Pancreas (tissue), 10 donors: Measurements from ENCODE around the gene TMCC3. TPM values are rescaled to one million over a fixed set of nuclear protein-coding genes. Genes with fewer than 3 reads are reported as not detected.

Experiments
- ATAC-seq, 4 donors: fragments of 200-7000 bp; cut with Tn5 transposase; one replicate each; pipeline versions ENCODE4 v1.8.0 to v1.9.1; 2020; ENCODE audit warnings: mild to moderate bottlenecking in 4 of 4, moderate library complexity in 4 of 4
- DNase-seq, 6 donors: peaks; one replicate each; pipeline ENCODE4 v3.0.0-alpha.2; 2020
- FAIRE-seq: peaks from 2 replicates; lab custom pipeline; 2012; peaks lifted over from hg19 to GRCh38; lab: Jason Lieb, UNC
- H3K27ac ChIP-seq, 4 donors: fragments of 200-600 bp; sonication (generic); 1 replicate in 3 of 4; 2 replicates in 1 of 4; pipeline versions ENCODE4 v1.5.0 to v1.8.0; 2020
- H3K27me3 ChIP-seq, 4 donors: fragments of 200-600 bp; one replicate each; pipeline ENCODE4 v1.8.0; 2021
- H3K36me3 ChIP-seq, 3 donors: fragments of 200-600 bp; sonication (generic) in 1 of 3; one replicate each; pipeline versions ENCODE4 v1.5.0 to v1.8.0; 2020 to 2021
- H3K4me1 ChIP-seq, 3 donors: fragments of 200-600 bp; one replicate each; pipeline ENCODE4 v1.8.0; 2021
- H3K4me3 ChIP-seq, 4 donors: fragments of 200-600 bp; sonication (generic) in 2 of 4; one replicate each; pipeline versions ENCODE4 v1.5.0 to v1.8.0; 2020 to 2021
- H3K9me3 ChIP-seq, 4 donors: fragments of 200-600 bp; one replicate each; pipeline ENCODE4 v1.8.0; 2021
- CTCF ChIP-seq, 4 donors: fragments of 200-600 bp; sonication (generic) in 3 of 4; IDR thresholded peaks; one replicate each; pipeline versions ENCODE4 v1.5.0 to v1.8.0; 2021; ENCODE audit warnings: antibody characterized with exemption in 4 of 4
- WGBS, 2 donors: extraction: QIAGEN DNeasy Blood & Tissue Kit; methylation state at CpG; one replicate each; pipeline ENCODE4 v1.1.7; 2013; 5-methylcytosine and 5-hydroxymethylcytosine counted together
- intact Hi-C, 3 donors: fragments of 100-400 bp; cut with DNase I; formaldehyde crosslinking; loops; one replicate each; pipeline versions ENCODE4 v1.11.1 to v1.14.2; 2022
- polyA plus RNA-seq, 2 donors: library from polyadenylated mRNA; stranded (reverse); fragments of 200-250 nt; gene quantifications; one replicate each; pipeline ENCODE4 v1.2.3, GENCODE V29; 2013
- total RNA-seq, 6 donors: library from RNA; stranded (reverse); fragmentation: NEBNext Ultra II Directional in 4 of 6; extraction: Animal tissue kit (Norgen Biotek cat#: 25700) in 4 of 6; gene quantifications; one replicate each; pipeline versions ENCODE4 v1.2.1 to v1.2.4, GENCODE V29; 2021 to 2023
- donor health status: healthy with polysubstance abuse.
- donor health status: DM: no; HTN: no; CAD: no; lungs with moderate emphysema.
- donor health status: DM: no; HTN: no; CAD: no.
- donor health status: control.
- donor health status: control.
- donor health status: Bipolar disorder and iron deficiency.
- donor health status: DM: yes; HTN: yes; CAD: no.
- donor health status: DM: no; HTN: no; CAD: no.
- donor health status: DM: no; HTN: no; CAD: no.
- donor health status: DM: yes; HTN: yes; CAD: no.

TMCC3 gene
- total and polyA plus RNA-seq, 8 donors, result 1.0 to 6.9 (median 2.3) TPM

GRCh38 chr12:94538318-94538717 is 112.0 kb downstream of the TMCC3 start:
- Histone ChIP-seq H3K9me3 (no peaks in the 10 kb centered on the region), H3K36me3 (no peaks in the 10 kb centered on the region), H3K27ac (no peak overlapping the region), H3K4me1 (no peaks in the 10 kb centered on the region), H3K4me3 (no peak overlapping the region), H3K27me3 (no peaks in the 10 kb centered on the region)
- DNase-seq (no peak), ATAC-seq (no peak), FAIRE-seq (no peak)
- TF ChIP-seq CTCF (IDR thresholded peaks at IDR 0.05), result no peak
- intact Hi-C loops, result loop anchor here in 1 of 3 donors (5.0 kb wide), 1 partner anchor 401 kb away; no protein-coding TSS in a partner anchor

GRCh38 chr12:94536040-94536965 is 114.1 kb downstream of the TMCC3 start:
- Histone ChIP-seq H3K27ac (no peak overlapping the region), H3K4me3 (no peak overlapping the region), H3K36me3 (no peaks in the 10 kb centered on the region), H3K4me1 (no peaks in the 10 kb centered on the region), H3K27me3 (no peaks in the 10 kb centered on the region), H3K9me3 (no peaks in the 10 kb centered on the region)
- no peak for TF ChIP-seq CTCF (IDR thresholded peaks at IDR 0.05)
- intact Hi-C loops, result loop anchor here in 1 of 3 donors (5.0 kb wide), 1 partner anchor 399 kb away; no protein-coding TSS in a partner anchor
- FAIRE-seq (no peak), DNase-seq (no peak), ATAC-seq (no peak)
- 71 to 72% methylated on average over 11 of the region's 11 CpGs for WGBS, 2 donors

- Histone ChIP-seq H3K27ac (no peak overlapping the region), H3K9me3 (no peaks in the 10 kb centered on the region), H3K4me1 (no peaks in the 10 kb centered on the region), H3K36me3 (no peaks in the 10 kb centered on the region), H3K27me3 (no peaks in the 10 kb centered on the region), H3K4me3 (no peak overlapping the region)
- TF ChIP-seq CTCF (IDR thresholded peaks at IDR 0.05), result no peak
- no peak for DNase-seq
- 30 to 36% methylated on average over 7 of the region's 7 CpGs for WGBS, 2 donors
- intact Hi-C loops, result loop anchor here in 1 of 3 donors (5.0 kb wide), 1 partner anchor 398 kb away; no protein-coding TSS in a partner anchor
- peak in 3 of 4 donors; percentile 24 to 78 (median 62) for ATAC-seq
- no peak for FAIRE-seq
These were observed 114.8 kb downstream of the TMCC3 start for GRCh38 chr12:94535510-94535921.

GRCh38 chr12:94534774-94535509 is 115.4 kb downstream of the TMCC3 start:
- no peaks in the 10 kb centered on the region for H3K9me3 ChIP-seq
- intact Hi-C loops, result loop anchor here in 1 of 3 donors (5.0 kb wide), 1 partner anchor 398 kb away; no protein-coding TSS in a partner anchor
- 40 to 44% methylated on average over 14 of the region's 14 CpGs for WGBS, 2 donors
- H3K36me3 ChIP-seq, result no peaks in the 10 kb centered on the region
- no peak overlapping the region for H3K27ac ChIP-seq
- no peaks in the 10 kb centered on the region for H3K27me3 ChIP-seq
- DNase-seq, result no peak
- no peak overlapping the region for H3K4me3 ChIP-seq
- TF ChIP-seq CTCF (IDR thresholded peaks at IDR 0.05), result no peak
- no peak for ATAC-seq
- no peak for FAIRE-seq
- no peaks in the 10 kb centered on the region for H3K4me1 ChIP-seq
